GM18498 (cell line): Measurements from ENCODE around the gene GATA5.

Experiments
- ATAC-seq: cut with Tn5 transposase; IDR thresholded peaks from one replicate; pipeline ENCODE4 v1.9.1; 2021; ENCODE audit warnings: mild to moderate bottlenecking, moderate library complexity; ENCODE audit not compliant: unreplicated experiment

The GATA5 gene

DNA sequence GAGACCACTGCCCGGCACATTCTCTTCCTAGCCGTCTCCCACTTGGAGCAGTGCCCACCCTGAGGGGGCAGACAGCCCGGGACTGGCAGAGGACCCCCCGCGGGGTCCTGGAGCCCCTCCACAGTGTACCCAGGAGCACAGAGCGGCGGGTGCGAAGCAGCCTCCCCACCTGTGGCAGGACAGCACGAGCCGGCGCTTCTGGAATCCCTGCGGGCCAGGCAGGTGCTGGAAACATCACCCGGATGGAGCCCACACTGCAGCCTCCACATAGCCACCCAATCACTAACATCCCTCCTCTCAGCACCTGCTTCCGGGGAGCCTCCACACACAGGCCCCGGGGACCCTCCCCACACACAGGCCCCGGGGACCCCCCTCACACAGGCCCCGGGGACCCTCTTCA lies 18.7 kb downstream of the GATA5 start:
- no peak for ATAC-seq

DNA sequence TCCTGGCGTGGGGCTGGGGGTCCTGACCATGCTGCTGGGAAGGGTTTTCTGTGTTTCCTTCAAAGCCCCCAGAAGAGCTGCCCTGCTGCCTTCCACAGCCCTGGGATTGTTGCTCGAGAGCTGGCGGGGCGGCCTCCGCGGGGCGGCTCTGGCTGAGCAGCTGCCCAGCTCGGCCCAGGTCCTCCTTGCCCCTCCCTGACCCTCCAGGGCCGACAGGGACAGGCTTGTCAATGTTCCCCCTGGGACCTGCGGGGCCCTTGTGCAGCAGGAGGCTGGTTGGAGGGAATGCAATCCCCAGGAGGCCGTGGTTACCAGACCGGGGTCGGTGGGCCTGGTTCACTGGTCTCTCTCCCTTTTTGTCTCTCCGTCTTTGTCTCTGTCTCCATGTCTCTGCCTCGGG lies 19.9 kb downstream of the GATA5 start:
- no peak for ATAC-seq

DNA sequence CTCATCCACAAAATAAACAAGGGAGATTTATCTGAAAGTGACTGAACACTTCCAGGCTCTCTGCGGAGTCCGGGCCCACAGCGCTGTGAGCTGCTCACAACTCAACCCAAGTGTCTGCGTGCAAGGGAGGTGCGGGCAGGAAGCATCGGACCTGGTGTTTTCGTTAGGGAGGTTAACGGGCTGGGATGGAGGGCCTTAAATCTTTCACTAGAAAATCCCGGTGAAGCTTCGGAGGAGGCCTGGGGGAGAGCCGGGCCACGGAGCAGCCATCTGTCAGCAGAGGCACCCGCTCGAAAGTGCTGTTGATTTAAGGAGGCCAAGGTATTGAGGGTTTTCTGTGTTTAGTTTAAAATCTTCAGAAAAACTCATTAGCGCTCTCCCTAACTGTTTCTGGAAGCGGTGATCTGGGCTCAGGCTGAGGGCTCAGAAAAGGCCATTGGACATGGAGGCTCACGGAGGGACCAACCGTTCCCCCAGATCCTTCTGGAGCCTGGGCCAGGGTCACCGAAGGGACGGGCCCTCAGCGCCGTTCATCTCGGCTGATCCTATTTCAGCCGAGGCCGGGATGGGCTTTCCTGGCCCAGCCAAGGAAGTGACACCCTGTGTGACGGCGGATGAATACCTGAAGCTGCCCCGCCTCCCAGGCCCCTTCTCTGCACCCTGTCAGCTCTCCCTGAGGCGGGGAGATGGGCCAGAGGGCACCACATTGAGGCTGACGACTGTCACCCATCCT lies 20.7 kb downstream of the GATA5 start:
- ATAC-seq = no peak

DNA sequence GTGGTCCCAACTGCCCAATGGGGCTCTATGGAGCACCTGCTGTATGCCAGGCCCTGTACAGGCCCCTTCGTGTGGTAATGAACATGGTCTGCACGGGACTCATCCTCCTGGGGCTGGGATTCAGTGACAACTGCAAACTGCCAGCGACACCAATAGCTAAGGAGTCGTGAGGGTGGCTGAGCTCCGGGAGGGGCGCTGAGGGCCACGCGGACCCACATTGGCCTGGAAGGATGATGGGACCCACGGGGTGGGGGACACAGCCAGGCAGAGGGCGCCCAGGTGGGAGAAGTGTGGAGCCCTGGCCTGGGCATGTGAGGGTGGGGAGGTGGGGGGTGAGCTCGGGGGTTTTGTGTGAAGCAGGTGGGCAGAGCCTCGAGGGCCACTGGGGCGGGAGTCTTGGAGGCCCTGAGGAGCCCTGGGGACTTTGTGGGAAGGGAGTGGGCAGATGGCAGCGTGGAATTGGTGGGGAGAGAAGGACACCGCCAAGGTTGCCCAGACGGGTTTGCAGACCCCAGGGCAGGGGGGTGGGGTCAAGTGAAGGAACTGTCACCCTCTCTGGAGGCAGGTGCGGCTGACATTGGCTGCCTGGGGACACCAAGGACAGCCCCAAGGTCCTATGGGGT lies 22.5 kb downstream of the GATA5 start:
- ATAC-seq = no peak

DNA sequence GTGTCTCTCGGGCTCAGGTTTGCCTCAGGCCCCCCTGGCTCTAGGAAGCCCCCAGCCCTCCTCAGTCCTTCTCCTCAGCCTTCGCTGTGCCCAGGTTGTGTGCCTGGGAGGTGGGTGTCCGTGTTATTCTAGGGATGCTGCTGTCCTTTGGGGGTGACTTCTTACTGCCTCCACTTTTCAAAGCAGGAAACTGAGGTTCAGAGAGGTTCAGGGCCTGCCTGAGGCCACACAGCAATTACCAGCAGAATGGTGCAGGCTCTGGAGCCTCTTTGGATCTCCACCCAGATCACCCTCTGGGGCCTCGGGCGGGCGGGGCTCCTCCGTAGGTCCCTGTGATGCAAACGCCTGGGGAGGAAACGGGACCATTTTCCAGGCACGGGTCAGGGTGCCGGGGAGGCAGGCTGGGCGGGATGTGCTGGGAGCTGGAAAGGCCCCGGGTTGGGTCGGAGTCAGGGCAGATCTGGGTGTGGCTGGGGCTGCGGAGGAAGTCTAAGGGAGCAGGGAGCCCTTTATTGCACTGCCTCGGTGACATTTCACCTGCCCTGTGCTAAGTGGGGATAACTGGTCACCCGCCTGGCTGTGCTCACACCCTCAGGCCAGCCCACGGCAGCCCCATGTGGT lies 23.2 kb downstream of the GATA5 start:
- no peak for ATAC-seq

DNA sequence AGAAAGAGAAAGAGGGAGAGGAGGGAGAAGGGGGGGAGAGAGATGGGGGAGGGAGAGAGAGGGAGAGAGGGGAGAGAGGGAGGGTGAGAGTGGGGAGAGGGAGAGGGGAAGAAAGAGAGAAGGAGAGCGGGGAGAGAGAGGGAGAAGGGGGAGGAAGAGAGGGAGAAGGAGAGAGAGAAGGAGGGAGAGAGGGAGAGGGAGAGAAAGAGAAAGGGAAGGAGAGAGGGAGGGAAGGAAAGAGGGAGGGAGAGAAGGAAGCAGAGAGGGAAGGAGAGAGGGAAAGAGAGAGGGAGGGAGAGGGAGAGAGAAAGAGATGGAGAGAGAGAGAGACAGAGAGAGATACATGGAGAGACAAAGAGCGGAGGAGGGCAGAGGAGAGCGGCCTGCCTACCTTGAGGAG lies 23.8 kb downstream of the GATA5 start:
- no peak for ATAC-seq

DNA sequence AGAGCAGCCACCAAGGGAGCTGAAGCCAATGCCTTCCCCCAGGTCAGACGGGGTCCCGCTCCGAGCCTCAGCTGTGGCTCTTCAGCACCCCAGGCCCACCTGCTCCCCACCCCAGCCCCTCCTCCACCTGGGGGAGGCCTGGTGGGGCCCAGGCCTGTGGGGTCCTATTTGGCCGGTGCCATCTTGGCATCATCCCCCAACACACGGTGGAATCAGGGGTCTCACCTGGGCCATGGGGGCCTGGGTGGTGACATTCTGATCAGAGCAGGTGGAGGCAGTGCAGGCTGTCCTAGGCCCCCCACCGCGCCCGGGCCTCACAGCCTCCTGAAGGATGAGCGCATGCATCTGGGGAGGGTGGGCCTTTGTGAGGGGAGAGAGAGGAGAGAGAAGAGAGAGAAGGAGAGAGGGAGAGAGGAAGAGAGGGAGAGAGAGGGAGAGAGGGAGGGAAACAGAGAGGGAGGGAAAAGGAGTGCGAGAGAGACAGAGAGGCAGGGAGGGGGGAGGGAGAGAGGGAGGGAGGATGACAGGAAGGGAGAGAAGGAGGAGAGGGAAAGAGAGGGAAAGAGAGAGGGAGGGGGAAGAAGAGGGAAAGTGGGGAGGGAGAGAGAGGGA lies 24.5 kb downstream of the GATA5 start:
- no peak for ATAC-seq

DNA sequence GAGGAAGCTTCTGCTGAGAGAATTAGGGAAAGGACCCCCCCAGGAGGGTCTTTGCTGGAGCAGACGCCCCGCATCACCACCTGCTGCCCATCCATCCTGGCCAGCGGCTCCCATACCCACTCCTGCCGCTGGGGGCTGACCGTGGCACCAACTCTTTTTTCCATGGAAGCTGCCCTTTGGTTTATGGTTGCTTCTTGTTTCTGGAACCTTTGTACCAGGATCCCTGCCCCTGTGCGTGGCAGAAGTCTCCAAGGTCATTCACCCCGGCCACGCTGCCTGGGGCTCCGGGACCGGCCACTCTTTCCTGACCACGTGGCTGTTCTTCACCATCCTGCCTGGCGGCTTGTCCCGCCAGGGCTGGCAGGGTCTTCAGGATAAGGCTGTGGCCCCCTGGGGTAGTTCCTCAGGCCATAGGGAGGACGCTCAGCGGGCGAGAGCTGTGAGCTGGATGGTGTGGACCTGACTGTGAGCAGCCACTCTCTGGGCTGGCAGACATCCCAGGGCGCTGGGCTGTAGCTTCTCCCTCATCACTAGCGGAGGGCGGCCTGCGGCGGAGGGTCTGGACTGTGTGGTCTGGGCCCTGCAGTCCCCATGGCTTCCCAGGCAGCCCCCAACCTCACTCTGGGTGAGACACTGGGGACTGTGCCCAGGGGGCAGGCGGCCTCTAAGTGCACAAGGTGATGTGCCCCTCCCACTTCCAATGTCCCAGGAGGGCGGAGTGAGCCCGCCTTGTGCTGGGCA lies 25.7 kb downstream of the GATA5 start:
- no peak for ATAC-seq

DNA sequence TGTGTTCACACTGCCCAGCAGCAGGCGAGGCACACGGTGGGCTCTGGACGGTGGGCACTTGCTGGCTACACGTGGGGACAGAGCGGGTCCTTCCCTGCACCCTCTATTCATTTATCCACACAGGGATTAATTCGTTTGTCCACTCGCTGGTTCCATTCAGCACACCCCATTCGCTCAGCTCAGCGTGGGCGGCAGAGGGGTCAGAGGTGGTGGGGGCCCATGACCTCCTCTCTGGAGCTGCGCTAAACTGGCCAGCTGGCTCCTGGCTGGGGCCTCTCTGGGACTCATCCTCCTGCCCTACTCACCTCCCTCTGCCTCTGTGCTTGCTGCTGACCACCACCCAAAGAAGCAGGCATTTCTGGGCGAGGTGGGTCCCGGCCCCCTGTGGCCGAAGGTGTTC lies 27.0 kb downstream of the GATA5 start:
- no peak for ATAC-seq

DNA sequence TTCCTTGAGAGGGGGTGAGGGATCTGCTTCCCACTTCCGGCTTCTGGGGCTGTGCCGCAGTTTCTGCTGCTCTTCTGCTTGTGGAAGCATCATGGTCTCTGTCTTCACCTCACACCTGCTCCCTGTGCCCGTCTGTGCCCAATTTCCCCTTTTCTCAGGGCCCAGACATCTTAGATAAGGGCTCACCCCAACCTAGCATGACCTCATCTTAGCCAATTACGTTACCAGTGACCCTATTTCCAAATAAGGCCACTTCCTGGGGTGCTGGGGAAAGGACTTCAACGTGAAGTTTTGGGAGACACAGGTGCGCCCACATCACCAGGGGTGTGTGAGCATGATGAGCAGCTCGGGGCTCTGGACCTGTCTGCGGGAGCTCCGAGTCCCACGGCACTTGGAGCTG lies 27.8 kb downstream of the GATA5 start:
- ATAC-seq = no peak

DNA sequence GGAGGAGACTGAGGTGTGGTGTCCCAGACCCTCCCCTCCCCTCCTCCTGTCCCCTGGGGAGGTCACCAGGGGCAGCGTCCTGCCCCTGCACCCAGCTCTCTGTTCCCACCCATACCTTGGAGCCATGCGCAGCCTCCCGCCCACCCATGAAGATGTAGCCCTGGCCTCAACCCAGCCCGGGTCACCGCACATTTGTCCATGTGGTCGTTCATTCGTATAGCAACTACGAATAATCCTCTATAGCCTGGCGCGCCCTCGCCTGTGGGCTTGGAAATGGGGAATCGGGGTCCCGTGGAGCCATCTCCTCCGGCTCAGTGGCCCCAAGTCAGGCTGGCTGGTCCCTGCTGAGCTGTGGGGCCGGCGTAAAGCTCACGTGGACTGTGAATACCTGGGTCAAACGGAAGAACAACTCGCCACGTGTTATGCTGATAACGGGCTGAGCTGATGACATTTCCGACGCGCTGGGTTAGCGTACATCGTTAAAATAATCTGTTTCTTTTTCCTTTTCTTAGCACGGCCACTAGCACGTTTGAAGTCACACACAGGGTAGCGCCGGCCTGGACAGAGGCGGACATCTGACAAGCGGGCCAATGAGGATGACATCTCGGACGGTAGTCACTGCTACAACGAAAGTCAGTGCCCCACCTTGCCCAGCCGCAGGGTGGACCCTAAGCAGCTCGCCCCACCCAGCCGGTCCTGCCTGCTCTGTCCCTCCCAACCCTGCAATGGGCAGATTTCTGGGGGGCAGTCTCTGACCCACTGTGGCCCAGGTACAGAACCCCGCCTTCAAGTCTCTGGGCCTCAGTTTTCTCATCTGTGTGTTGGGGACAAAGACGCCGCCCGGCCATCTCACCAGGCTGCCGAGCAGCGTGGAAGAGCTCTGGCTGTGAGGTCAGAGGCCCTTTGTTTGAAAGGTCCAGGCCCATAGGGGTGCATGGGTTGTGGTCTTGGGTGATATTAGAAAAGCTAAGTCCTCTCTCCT lies 28.6 kb downstream of the GATA5 start:
- ATAC-seq = no peak

DNA sequence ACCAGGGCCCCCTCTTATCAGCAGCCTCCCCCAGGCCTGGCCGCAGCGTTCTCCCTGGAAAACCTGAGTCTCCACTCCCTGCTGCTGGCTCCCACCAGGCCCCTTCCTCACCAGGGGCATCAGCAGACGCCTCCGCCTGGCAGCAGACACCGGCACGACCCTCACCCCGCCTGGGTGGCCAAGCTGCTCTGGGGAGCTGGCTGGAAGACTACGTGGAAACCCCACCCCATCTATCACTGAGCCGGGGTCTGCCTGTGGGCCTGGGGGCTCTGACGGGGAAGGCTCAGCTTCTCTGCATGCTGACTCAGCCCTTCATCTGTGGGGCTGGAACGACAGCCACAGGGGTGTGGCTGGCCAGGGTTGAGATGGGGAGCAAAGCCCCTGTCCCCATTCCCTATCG lies 29.3 kb downstream of the GATA5 start:
- no peak for ATAC-seq

DNA sequence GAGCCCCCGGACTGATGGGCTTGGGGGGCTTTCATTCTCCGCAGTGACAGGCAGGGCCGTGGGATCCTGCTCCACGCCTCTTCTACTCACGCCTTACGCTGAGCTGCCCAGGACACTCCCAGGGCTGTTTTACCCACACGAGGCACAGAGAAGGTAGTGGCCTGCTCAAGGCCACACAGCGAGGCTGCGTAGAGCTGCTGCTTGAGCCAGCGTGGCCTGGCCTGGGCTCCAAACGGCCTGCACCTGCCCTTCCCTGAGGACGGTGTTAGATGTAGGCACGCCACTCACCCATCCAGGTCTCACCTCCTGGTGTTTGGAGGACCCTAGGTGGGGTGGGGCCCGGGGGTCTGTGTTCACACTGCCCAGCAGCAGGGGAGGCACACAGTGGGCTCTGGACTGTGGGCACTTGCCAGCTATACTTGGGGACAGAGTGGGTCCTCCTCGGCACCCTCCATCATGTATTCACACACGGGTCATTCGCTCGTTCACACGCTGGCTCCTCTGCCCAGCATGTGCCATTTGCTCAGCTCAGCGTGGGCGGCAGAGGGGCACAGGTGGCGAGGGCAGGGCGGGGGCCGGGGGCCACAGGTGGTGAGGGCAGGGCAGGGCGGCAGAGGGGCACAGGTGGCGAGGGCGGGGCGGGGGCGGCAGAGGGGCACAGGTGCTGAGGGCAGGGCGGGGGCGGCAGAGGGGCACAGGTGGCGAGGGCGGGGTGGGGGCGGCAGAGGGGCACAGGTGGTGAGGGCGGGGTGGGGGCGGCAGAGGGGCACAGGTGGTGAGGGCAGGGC lies 30.0 kb downstream of the GATA5 start:
- no peak for ATAC-seq

DNA sequence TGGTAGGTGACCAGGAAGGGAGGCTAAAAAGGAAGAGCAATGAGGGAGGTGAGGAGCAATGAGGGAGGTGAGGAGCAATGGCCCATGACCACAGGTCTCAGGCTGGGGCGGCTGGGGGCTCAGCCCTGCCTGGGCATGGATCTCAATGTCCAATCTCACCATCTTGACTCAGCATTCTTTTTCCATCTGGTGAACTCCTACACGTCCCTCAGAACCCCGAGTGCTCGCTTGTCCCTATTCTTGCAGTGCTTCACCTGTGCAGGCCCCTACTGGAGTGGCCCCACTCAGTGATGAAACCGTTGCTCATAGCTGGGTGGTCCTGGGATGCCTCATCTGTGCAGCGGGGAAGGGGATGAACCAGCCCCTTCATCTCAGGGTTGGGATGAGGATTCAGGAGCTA lies 31.5 kb downstream of the GATA5 start:
- no peak for ATAC-seq

DNA sequence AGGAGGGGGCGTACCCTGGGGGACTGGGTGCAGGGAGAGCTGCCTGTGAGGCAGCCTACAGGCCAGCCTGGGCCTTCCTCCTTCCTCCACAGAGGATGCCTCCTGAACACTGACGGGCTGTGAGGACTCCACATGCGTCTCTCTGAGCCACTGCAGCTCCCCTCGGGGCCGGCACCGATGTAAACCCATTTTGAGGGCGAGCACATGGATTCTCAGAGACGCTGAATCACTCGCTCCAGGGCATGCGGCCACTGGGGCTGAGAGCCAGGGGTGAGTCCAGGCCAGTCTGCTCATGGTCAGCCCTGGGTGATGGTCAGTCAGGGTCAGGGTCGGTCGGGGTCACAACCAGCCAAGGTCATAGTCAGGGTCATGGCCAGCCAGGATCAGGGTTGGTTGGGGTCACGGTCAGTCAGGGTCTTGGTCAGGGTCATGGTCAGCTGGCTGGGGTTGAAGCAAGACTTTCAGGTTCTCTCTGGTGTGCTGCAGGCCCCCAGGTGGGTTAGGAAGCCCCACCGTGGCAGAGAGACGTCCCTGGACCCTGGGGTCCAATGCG lies 33.7 kb downstream of the GATA5 start:
- no peak for ATAC-seq

DNA sequence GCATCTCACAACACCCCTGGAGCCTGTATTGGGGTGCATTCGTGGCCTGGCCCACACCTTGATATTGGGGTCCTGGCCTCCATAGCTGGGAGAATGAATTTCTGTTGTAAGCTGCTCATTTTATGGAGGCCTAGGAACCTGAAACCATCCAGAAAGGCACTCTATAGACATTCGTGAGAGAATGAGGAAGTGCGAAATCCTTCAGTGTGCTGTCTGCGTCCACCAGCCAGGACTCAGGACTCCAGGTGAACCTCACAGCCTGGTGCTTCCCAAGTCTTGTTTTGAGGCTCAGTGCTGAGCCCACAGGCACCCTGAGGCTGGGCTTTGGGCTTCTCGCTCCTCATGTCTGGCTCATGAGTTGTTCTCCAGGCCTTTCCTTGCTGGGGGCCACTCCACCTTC lies 36.6 kb downstream of the GATA5 start:
- no peak for ATAC-seq

DNA sequence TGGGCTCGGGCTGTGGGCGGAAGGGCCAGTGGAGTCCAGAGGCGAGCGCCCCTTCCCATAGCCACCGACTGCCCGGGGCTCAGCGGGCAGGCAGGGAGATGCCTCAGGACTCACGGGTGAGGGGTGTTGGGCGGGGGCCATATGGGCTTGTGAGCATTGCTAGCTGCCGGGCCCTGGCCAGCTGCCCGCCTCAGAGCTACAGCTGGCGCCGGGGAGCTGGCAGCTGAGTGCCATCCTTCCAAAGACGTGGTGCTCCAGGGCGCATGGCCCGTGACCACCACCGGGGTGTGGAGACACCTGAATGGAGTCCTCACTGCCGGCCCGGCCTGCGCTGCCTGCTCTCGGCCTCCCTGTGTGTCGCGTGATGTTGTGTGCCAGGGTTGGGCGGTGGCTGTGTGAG lies 37.9 kb downstream of the GATA5 start:
- no peak for ATAC-seq

DNA sequence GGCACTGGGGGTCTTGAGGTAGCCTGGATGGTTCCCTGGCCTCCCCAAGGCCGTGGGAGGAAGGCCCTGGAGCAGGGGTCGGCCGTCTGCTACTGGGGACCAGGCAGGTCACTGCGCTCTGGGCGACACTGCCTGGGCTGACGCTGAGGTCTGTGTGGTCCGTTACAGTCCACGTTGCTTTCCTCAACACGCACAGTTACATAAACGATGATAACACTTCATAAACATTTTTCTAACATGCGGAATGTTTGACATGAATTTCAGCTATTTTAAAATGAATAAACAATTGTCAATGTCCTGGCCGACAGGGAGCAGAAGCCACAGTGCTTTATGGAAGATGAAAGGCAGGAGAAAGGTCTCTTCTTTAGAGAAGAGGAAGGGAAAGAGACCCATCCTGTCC lies 38.3 kb downstream of the GATA5 start:
- no peak for ATAC-seq

DNA sequence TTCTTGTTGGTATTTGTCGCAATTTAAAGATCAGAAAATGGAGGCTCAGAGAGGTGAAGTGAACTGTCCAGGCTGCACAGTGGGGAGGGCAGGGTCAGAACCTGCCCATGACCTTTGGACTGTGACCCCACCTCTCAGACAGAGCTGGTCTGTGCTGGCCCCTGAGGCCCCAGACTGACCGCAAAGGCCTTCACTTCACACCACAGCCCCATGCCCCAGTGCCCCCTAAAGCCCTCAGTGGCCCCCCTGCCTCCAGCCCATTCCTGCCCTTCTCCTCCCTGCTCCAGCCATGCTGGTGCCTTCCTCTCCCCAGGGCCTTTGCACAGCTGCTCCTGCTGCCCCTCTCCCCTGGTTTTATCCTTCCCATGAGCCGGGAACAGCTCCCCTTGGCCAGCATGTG lies 39.1 kb downstream of the GATA5 start:
- ATAC-seq = no peak
